OCI-LY7 (cell line): ENCODE results near the gene CST7. TPM values are rescaled to one million over a fixed set of nuclear protein-coding genes. Genes with fewer than 3 reads are reported as not detected.

Source experiments
- BruUV-seq: library from RNA; stranded (reverse); fragments of 400-500 nt; replicated peaks from 2 replicates; lab custom pipeline; 2021; lab: Mats Ljungman, UMichigan
- CTCF ChIA-PET: fragments of 300-600 bp; sonication (Branson Sonifier 250); formaldehyde crosslinking; loops from one replicate; lab custom pipeline; 2022; ENCODE audit warnings: antibody characterized with exemption; ENCODE audit not compliant: unreplicated experiment; lab: Charles Lee
- POLR2A ChIA-PET: fragments of 300-600 bp; sonication (Branson Sonifier 250); formaldehyde crosslinking; loops from one replicate; lab custom pipeline; 2022; ENCODE audit warnings: antibody characterized with exemption; lab: Charles Lee
- DNase-seq: peaks from one replicate; pipeline ENCODE4 v3.0.0-alpha.2; 2015; ENCODE audit warnings: low spot score
- H2AFZ ChIP-seq: fragments of 200-600 bp; sonication (generic), shearing (Covaris generic); 2 replicates; pipeline ENCODE4 v1.6.1; 2014; ENCODE audit warnings: mild to moderate bottlenecking, antibody characterized with exemption, low read length, moderate library complexity
- H3K27ac ChIP-seq: fragments of 200-600 bp; sonication (generic); 2 replicates; pipeline ENCODE4 v1.5.1; 2014; ENCODE audit warnings: mixed run types, low read depth, mild to moderate bottlenecking, moderate library complexity, low read length, inconsistent platforms; ENCODE audit not compliant: poor library complexity, severe bottlenecking
- H3K36me3 ChIP-seq: fragments of 200-600 bp; sonication (generic); 2 replicates; pipeline ENCODE4 v1.6.1; 2014; ENCODE audit warnings: mild to moderate bottlenecking, antibody characterized with exemption, low read length, moderate library complexity, mixed read lengths; ENCODE audit not compliant: insufficient read depth
- H3K4me1 ChIP-seq: fragments of 200-600 bp; sonication (generic); 2 replicates; pipeline ENCODE4 v1.5.1; 2014; ENCODE audit warnings: mild to moderate bottlenecking, low read length; ENCODE audit not compliant: insufficient read depth, poor library complexity, severe bottlenecking
- H3K4me2 ChIP-seq: fragments of 200-600 bp; sonication (generic); 2 replicates; pipeline ENCODE4 v1.6.1; 2014; ENCODE audit warnings: mild to moderate bottlenecking, low read length
- H3K4me3 ChIP-seq: fragments of 200-600 bp; sonication (generic); 2 replicates; pipeline ENCODE4 v1.5.1; 2014; ENCODE audit warnings: mild to moderate bottlenecking, low read depth, low read length; ENCODE audit not compliant: poor library complexity, severe bottlenecking
- H3K79me2 ChIP-seq: fragments of 200-600 bp; sonication (generic); 2 replicates; pipeline ENCODE4 v1.6.1; 2016; ENCODE audit warnings: low read depth, mild to moderate bottlenecking, low read length, moderate library complexity, mixed read lengths; ENCODE audit not compliant: insufficient read depth
- H3K9me2 ChIP-seq: fragments of 200-600 bp; sonication (generic); 2 replicates; pipeline ENCODE4 v1.6.1; 2016; ENCODE audit warnings: mild to moderate bottlenecking, low read length, mixed read lengths; ENCODE audit not compliant: insufficient read depth
- H3K9me3 ChIP-seq: fragments of 200-600 bp; sonication (generic); 2 replicates; pipeline ENCODE4 v1.6.1; 2014; ENCODE audit warnings: mild to moderate bottlenecking, mixed run types, low read length, mixed read lengths
- H4K20me1 ChIP-seq: fragments of 200-600 bp; sonication (generic); 2 replicates; pipeline ENCODE4 v1.6.1; 2014; ENCODE audit warnings: mild to moderate bottlenecking, antibody characterized with exemption, low read length, moderate library complexity, mixed read lengths; ENCODE audit not compliant: insufficient read depth
- EZH2phosphoT487 ChIP-seq: fragments of 200-600 bp; sonication (generic); IDR thresholded peaks from 2 replicates; pipeline ENCODE4 v1.6.1; 2018; ENCODE audit warnings: low read depth, borderline replicate concordance, mild to moderate bottlenecking, mixed run types, antibody characterized with exemption, low read length, moderate library complexity, mixed read lengths
- intact Hi-C: fragments of 100-400 bp; cut with micrococcal nuclease; formaldehyde crosslinking; loops from one replicate; pipeline ENCODE4 v1.10.0; 2022; ENCODE audit not compliant: unreplicated experiment
- total RNA-seq, 2 experiments: library from RNA; depleted of rRNA in 1 of 2; stranded (reverse); fragments of >200 nt in 1 of 2; shearing (Covaris generic) in 1 of 2; gene quantifications; 2 replicates each; pipeline ENCODE4 v1.2.3, GENCODE V29; 2014 to 2022
- TF ChIP-seq, protein P1 (sequence below): fragments of 200-600 bp; sonication (generic); conservative IDR thresholded peaks from 2 replicates; pipeline ENCODE4 v1.5.1; 2014; ENCODE audit warnings: mild to moderate bottlenecking, antibody characterized with exemption, low read length, moderate library complexity, mixed read lengths

The CST7 gene
- total RNA-seq, 2 experiments from 2014 or later, result not detected

DNA sequence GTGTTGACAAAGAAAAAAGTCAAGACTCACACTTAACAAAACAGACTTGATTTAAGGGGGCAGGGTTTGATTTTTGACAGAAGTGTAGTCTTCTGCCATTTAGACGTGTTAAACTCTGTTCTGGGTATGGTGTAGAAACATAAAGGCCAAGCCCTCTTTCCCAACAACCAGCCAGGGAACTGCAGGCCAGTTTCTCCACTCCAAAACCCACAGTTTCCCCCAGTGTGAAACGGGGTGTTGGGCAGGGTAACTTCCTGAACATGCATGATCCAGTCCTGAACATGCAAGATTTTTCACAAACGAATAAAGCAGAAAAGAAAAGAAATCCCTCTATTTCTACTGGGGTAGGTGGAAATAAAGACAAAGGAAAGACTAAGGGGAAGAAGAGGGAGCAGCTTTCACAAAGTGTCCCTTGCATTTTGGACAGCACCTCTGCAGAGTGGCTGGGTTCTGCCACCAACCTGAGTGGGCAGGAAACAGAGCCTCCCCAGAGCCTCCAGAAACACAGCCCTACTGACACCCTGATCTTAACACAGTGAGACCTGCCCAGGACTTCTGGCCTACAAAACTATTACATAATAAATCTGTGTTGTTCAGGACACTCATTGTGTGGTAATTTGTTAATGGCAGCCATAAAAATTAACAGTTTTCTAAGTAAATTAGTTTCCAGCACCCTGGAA lies 36.0 kb downstream of the CST7 start:
- H3K79me2 ChIP-seq, result peaks cover 3% of the 10 kb centered on the region; the same call in 1 of the 2 replicates
- intact Hi-C loops, result no loop called here
- TF ChIP-seq EZH2phosphoT487, result no peak
- TF ChIP-seq, protein P1, sequence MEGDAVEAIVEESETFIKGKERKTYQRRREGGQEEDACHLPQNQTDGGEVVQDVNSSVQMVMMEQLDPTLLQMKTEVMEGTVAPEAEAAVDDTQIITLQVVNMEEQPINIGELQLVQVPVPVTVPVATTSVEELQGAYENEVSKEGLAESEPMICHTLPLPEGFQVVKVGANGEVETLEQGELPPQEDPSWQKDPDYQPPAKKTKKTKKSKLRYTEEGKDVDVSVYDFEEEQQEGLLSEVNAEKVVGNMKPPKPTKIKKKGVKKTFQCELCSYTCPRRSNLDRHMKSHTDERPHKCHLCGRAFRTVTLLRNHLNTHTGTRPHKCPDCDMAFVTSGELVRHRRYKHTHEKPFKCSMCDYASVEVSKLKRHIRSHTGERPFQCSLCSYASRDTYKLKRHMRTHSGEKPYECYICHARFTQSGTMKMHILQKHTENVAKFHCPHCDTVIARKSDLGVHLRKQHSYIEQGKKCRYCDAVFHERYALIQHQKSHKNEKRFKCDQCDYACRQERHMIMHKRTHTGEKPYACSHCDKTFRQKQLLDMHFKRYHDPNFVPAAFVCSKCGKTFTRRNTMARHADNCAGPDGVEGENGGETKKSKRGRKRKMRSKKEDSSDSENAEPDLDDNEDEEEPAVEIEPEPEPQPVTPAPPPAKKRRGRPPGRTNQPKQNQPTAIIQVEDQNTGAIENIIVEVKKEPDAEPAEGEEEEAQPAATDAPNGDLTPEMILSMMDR, result no peak
- BruUV-seq, result no TSS peak
- POLR2A ChIA-PET, result no interaction called here
- no peaks in the 10 kb centered on the region for H3K4me1 ChIP-seq
- no peaks in the 10 kb centered on the region for H3K9me2 ChIP-seq
- no peak for DNase-seq
- H2AFZ ChIP-seq, result no peak overlapping the region
- peaks cover 6% of the 10 kb centered on the region; the same call in 1 of the 2 replicates for H4K20me1 ChIP-seq
- peaks cover 53% of the 10 kb centered on the region for H3K36me3 ChIP-seq
- CTCF ChIA-PET, result no interaction called here
- no peak overlapping the region for H3K4me2 ChIP-seq
- no peak overlapping the region for H3K27ac ChIP-seq
- no peak overlapping the region for H3K4me3 ChIP-seq
- no peaks in the 10 kb centered on the region for H3K9me3 ChIP-seq

GRCh38 chr20:24985802-24986201 lies 36.7 kb downstream of the CST7 start:
- H3K4me1 ChIP-seq, result peaks cover 4% of the 10 kb centered on the region
- H3K27ac ChIP-seq, result no peak overlapping the region
- H4K20me1 ChIP-seq, result peaks cover 6% of the 10 kb centered on the region; the same call in 1 of the 2 replicates
- no peak for TF ChIP-seq EZH2phosphoT487
- TF ChIP-seq, protein P1, result no peak
- no peaks in the 10 kb centered on the region for H3K9me2 ChIP-seq
- intact Hi-C loops, result no loop called here
- H3K9me3 ChIP-seq, result no peaks in the 10 kb centered on the region
- ChIA-PET POLR2A (no interaction called here), CTCF (no interaction called here)
- no peak overlapping the region for H2AFZ ChIP-seq
- no peak for DNase-seq
- H3K79me2 ChIP-seq, result peaks cover 3% of the 10 kb centered on the region; the same call in 1 of the 2 replicates
- H3K36me3 ChIP-seq, result peaks cover 46% of the 10 kb centered on the region
- H3K4me2 ChIP-seq, result no peak overlapping the region
- BruUV-seq, result no TSS peak
- H3K4me3 ChIP-seq, result no peak overlapping the region

- CTCF ChIA-PET, result no interaction called here
- H4K20me1 ChIP-seq, result peaks cover 11% of the 10 kb centered on the region
- no peaks in the 10 kb centered on the region for H3K9me3 ChIP-seq
- peaks cover 11% of the 10 kb centered on the region for H3K4me1 ChIP-seq
- H3K79me2 ChIP-seq, result peaks cover 9% of the 10 kb centered on the region; the same call in 1 of the 2 replicates
- peaks cover 38% of the 10 kb centered on the region for H3K36me3 ChIP-seq
- no peak for DNase-seq
- intact Hi-C loops, result no loop called here
- H3K4me3 ChIP-seq, result no peak overlapping the region
- BruUV-seq, result no TSS peak
- no peaks in the 10 kb centered on the region for H3K9me2 ChIP-seq
- TF ChIP-seq, protein P1, result no peak
- TF ChIP-seq EZH2phosphoT487, result no peak
- H3K4me2 ChIP-seq, result no peak overlapping the region
- H3K27ac ChIP-seq, result no peak overlapping the region
- POLR2A ChIA-PET, result no interaction called here
- H2AFZ ChIP-seq, result no peak overlapping the region
These were observed 37.5 kb downstream of the CST7 start for GRCh38 chr20:24986436-24987015.
